ENCODE results near the gene PARD3. TPM values are rescaled to one million over a fixed set of nuclear protein-coding genes. Genes with fewer than 3 reads are reported as not detected.

Gene PARD3
- total RNA-seq, 2 donors from 2014 or later = 36.1 to 48.5 TPM

- 86 to 96% methylated on average over 1 of the region's 1 CpG for WGBS, 2 donors
- Histone ChIP-seq H3K36me3 (replicated peaks in 1 of 2; ENCODE audit: insufficient read depth in 1 of 2, low read depth in 2 of 2) (no peaks in the 10 kb centered on the region), H3K27me3 (no peaks in the 10 kb centered on the region), H3K4me3 (no peak overlapping the region), H3K9me3 (no peaks in the 10 kb centered on the region), H3K4me1 (no peaks in the 10 kb centered on the region), H3K27ac (no peak overlapping the region)
- DNase-seq (no peak), ATAC-seq (no peak)
- TF ChIP-seq CTCF (IDR thresholded peaks at IDR 0.05) = no peak
- no peak for TF ChIP-seq POLR2A (IDR thresholded peaks at IDR 0.05)
- intact Hi-C loops (cut with DNase I) = no loop called here
These were observed 552.1 kb downstream of the PARD3 start for GRCh38 chr10:34262985-34263384.

GRCh38 chr10:34260904-34261303 is 554.2 kb downstream of the PARD3 start:
- H3K4me3 ChIP-seq = no peak overlapping the region
- ATAC-seq = no peak
- H3K27me3 ChIP-seq = no peaks in the 10 kb centered on the region
- no peaks in the 10 kb centered on the region for H3K4me1 ChIP-seq
- H3K9me3 ChIP-seq = no peaks in the 10 kb centered on the region
- no peak overlapping the region for H3K27ac ChIP-seq
- intact Hi-C loops (cut with DNase I) = no loop called here
- TF ChIP-seq POLR2A (IDR thresholded peaks at IDR 0.05) (no peak), CTCF (IDR thresholded peaks at IDR 0.05) (no peak)
- DNase-seq = no peak
- WGBS, 2 donors = 79 to 86% methylated on average over 5 of the region's 5 CpGs
- H3K36me3 ChIP-seq (replicated peaks in 1 of 2; ENCODE audit: insufficient read depth in 1 of 2, low read depth in 2 of 2) = no peaks in the 10 kb centered on the region

GRCh38 chr10:34256216-34256615 is 558.9 kb downstream of the PARD3 start:
- no peak for ATAC-seq

GRCh38 chr10:34255035-34255434 is 560.1 kb downstream of the PARD3 start:
- Histone ChIP-seq H3K36me3 (replicated peaks in 1 of 2; ENCODE audit: insufficient read depth in 1 of 2, low read depth in 2 of 2) (no peaks in the 10 kb centered on the region), H3K27me3 (no peaks in the 10 kb centered on the region), H3K9me3 (no peaks in the 10 kb centered on the region), H3K27ac (no peak overlapping the region), H3K4me1 (no peaks in the 10 kb centered on the region), H3K4me3 (no peak overlapping the region)
- ATAC-seq (no peak), DNase-seq (no peak)
- TF ChIP-seq POLR2A (IDR thresholded peaks at IDR 0.05) (no peak), CTCF (IDR thresholded peaks at IDR 0.05) (no peak)
- WGBS, 2 donors = 56 to 70% methylated on average over 3 of the region's 3 CpGs
- intact Hi-C loops (cut with DNase I) = no loop called here

More at GRCh38 chr10:34256216-34256615, 558.9 kb downstream of the PARD3 start:
- DNase-seq = no peak
- no peak overlapping the region for H3K27ac ChIP-seq
- no peaks in the 10 kb centered on the region for H3K4me1 ChIP-seq
- H3K27me3 ChIP-seq = no peaks in the 10 kb centered on the region
- intact Hi-C loops (cut with DNase I) = no loop called here
- no peaks in the 10 kb centered on the region for H3K9me3 ChIP-seq
- 52 to 65% methylated on average over 4 of the region's 4 CpGs for WGBS, 2 donors
- H3K36me3 ChIP-seq (replicated peaks in 1 of 2; ENCODE audit: insufficient read depth in 1 of 2, low read depth in 2 of 2) = no peaks in the 10 kb centered on the region
- TF ChIP-seq CTCF (IDR thresholded peaks at IDR 0.05) (no peak), POLR2A (IDR thresholded peaks at IDR 0.05) (no peak)
- no peak overlapping the region for H3K4me3 ChIP-seq

GRCh38 chr10:34254596-34254995 is 560.5 kb downstream of the PARD3 start:
- no peak overlapping the region for H3K4me3 ChIP-seq
- intact Hi-C loops (cut with DNase I) = no loop called here
- no peak overlapping the region for H3K27ac ChIP-seq
- ATAC-seq (no peak), DNase-seq (peak in 2 of 4 donors; percentile 19 to 35)
- TF ChIP-seq CTCF (IDR thresholded peaks at IDR 0.05) (no peak), POLR2A (IDR thresholded peaks at IDR 0.05) (no peak)
- H3K27me3 ChIP-seq = no peaks in the 10 kb centered on the region
- H3K36me3 ChIP-seq (replicated peaks in 1 of 2; ENCODE audit: insufficient read depth in 1 of 2, low read depth in 2 of 2) = no peaks in the 10 kb centered on the region
- H3K4me1 ChIP-seq = no peaks in the 10 kb centered on the region
- no peaks in the 10 kb centered on the region for H3K9me3 ChIP-seq
